Measurements from ENCODE around the gene PSMD12. TPM values are rescaled to one million over a fixed set of nuclear protein-coding genes. Genes with fewer than 3 reads are reported as not detected.

The PSMD12 gene
- total and polyA plus RNA-seq, 2 experiments from 2014 or later: 16.6 to 44.1 TPM

- Histone ChIP-seq H3K36me3 (no peaks in the 10 kb centered on the region), H3K4me1 (ENCODE audit: low read depth) (no peaks in the 10 kb centered on the region), H3K9me3 (ENCODE audit: low read depth) (no peaks in the 10 kb centered on the region), H3K27me3 (no peaks in the 10 kb centered on the region), H3K4me3 (no peak overlapping the region), H3K27ac (no peak overlapping the region)
- DNase-seq (ENCODE audit: low read depth in 1 of 2, low spot score in 1 of 2): no peak
- TF ChIP-seq CTCF (IDR thresholded peaks at IDR 0.05; ENCODE audit: low read depth, low read length): no peak
These were observed 19.0 kb upstream of the PSMD12 start for GRCh38 chr17:67385122-67385988.

GRCh38 chr17:67381929-67382257 is 15.5 kb upstream of the PSMD12 start:
- no peak for DNase-seq (ENCODE audit: low read depth in 1 of 2, low spot score in 1 of 2)
- no peaks in the 10 kb centered on the region for H3K36me3 ChIP-seq
- no peak for TF ChIP-seq CTCF (IDR thresholded peaks at IDR 0.05; ENCODE audit: low read depth, low read length)
- H3K27ac ChIP-seq: no peak overlapping the region
- no peak overlapping the region for H3K4me3 ChIP-seq
- H3K4me1 ChIP-seq (ENCODE audit: low read depth): no peaks in the 10 kb centered on the region
- no peaks in the 10 kb centered on the region for H3K9me3 ChIP-seq (ENCODE audit: low read depth)
- H3K27me3 ChIP-seq: no peaks in the 10 kb centered on the region

GRCh38 chr17:67379251-67379630 is 12.9 kb upstream of the PSMD12 start:
- Histone ChIP-seq H3K36me3 (no peaks in the 10 kb centered on the region), H3K27ac (no peak overlapping the region), H3K27me3 (no peaks in the 10 kb centered on the region), H3K4me1 (ENCODE audit: low read depth) (peaks cover 2% of the 10 kb centered on the region), H3K4me3 (peak overlapping the region; percentile 62), H3K9me3 (ENCODE audit: low read depth) (no peaks in the 10 kb centered on the region)
- DNase-seq (ENCODE audit: low read depth in 1 of 2, low spot score in 1 of 2): no peak
- no peak for TF ChIP-seq CTCF (IDR thresholded peaks at IDR 0.05; ENCODE audit: low read depth, low read length)

- Histone ChIP-seq H3K27ac (no peak overlapping the region), H3K4me3 (peak overlapping the region; percentile 62), H3K36me3 (no peaks in the 10 kb centered on the region), H3K4me1 (ENCODE audit: low read depth) (peaks cover 2% of the 10 kb centered on the region), H3K9me3 (ENCODE audit: low read depth) (no peaks in the 10 kb centered on the region), H3K27me3 (no peaks in the 10 kb centered on the region)
- DNase-seq (ENCODE audit: low read depth in 1 of 2, low spot score in 1 of 2): peak; percentile 81 to 90
- TF ChIP-seq CTCF (IDR thresholded peaks at IDR 0.05; ENCODE audit: low read depth, low read length): peak; percentile 49
These were observed 12.3 kb upstream of the PSMD12 start for GRCh38 chr17:67378454-67379250.

- peak overlapping the region; percentile 62 for H3K4me3 ChIP-seq
- peak; percentile 23 for TF ChIP-seq CTCF (IDR thresholded peaks at IDR 0.05; ENCODE audit: low read depth, low read length)
- H3K9me3 ChIP-seq (ENCODE audit: low read depth): no peaks in the 10 kb centered on the region
- H3K27ac ChIP-seq: peak overlapping the region; percentile 19
- H3K4me1 ChIP-seq (ENCODE audit: low read depth): peaks cover 2% of the 10 kb centered on the region
- peak; percentile 66 to 68 for DNase-seq (ENCODE audit: low read depth in 1 of 2, low spot score in 1 of 2)
- no peaks in the 10 kb centered on the region for H3K36me3 ChIP-seq
- H3K27me3 ChIP-seq: no peaks in the 10 kb centered on the region
These were observed 11.4 kb upstream of the PSMD12 start for GRCh38 chr17:67377488-67378453.

Measured in cardiac muscle cell (in vitro differentiated cells and primary cell).